Mononuclear cell (primary cell): Measurements from ENCODE around the gene EDN1. TPM values are rescaled to one million over a fixed set of nuclear protein-coding genes. Genes with fewer than 3 reads are reported as not detected.

Experiments used
- H3K27me3 ChIP-seq: 2 replicates; pipeline ENCODE4 v1.6.0; 2011; ENCODE audit warnings: low read length, control low read depth; ENCODE audit not compliant: insufficient read depth
- H3K4me1 ChIP-seq: 2 replicates; pipeline ENCODE4 v1.5.1; 2011; ENCODE audit warnings: mild to moderate bottlenecking, low read length, control low read depth; ENCODE audit not compliant: insufficient read depth
- H3K4me3 ChIP-seq: 2 replicates; pipeline ENCODE4 v1.5.1; 2011; ENCODE audit warnings: mild to moderate bottlenecking, low read length, moderate library complexity
- H3K9me3 ChIP-seq: 2 replicates; pipeline ENCODE4 v1.5.1; 2011; ENCODE audit warnings: low read depth, mild to moderate bottlenecking, control low read depth, low read length
- total RNA-seq: library from RNA; depleted of rRNA; stranded (reverse); fragments of >200 nt; gene quantifications from one replicate; pipeline ENCODE4 v1.2.3, GENCODE V29; 2012

EDN1 gene
- total RNA-seq, 1 donor, result 4.9 TPM

GRCh38 chr6:12262236-12263061 is 27.7 kb upstream of the EDN1 start:
- Histone ChIP-seq H3K4me3 (no peak overlapping the region), H3K4me1 (peaks cover 42% of the 10 kb centered on the region), H3K27me3 (no peaks in the 10 kb centered on the region), H3K9me3 (no peaks in the 10 kb centered on the region)

- no peak overlapping the region for H3K4me3 ChIP-seq
- H3K9me3 ChIP-seq, result no peaks in the 10 kb centered on the region
- peaks cover 45% of the 10 kb centered on the region for H3K4me1 ChIP-seq
- H3K27me3 ChIP-seq, result no peaks in the 10 kb centered on the region
These were observed 26.8 kb upstream of the EDN1 start for GRCh38 chr6:12263403-12263802.

GRCh38 chr6:12264671-12265070 is 25.5 kb upstream of the EDN1 start:
- H3K9me3 ChIP-seq, result no peaks in the 10 kb centered on the region
- H3K4me1 ChIP-seq, result peaks cover 45% of the 10 kb centered on the region
- no peak overlapping the region for H3K4me3 ChIP-seq
- no peaks in the 10 kb centered on the region for H3K27me3 ChIP-seq

GRCh38 chr6:12265296-12265695 is 24.9 kb upstream of the EDN1 start:
- Histone ChIP-seq H3K9me3 (no peaks in the 10 kb centered on the region), H3K27me3 (no peaks in the 10 kb centered on the region), H3K4me3 (no peak overlapping the region), H3K4me1 (peaks cover 45% of the 10 kb centered on the region)

- H3K4me1 ChIP-seq, result peaks cover 45% of the 10 kb centered on the region
- no peaks in the 10 kb centered on the region for H3K27me3 ChIP-seq
- H3K4me3 ChIP-seq, result no peak overlapping the region
- no peaks in the 10 kb centered on the region for H3K9me3 ChIP-seq
These were observed 24.4 kb upstream of the EDN1 start for GRCh38 chr6:12265791-12266190.

- H3K4me1 ChIP-seq, result peaks cover 38% of the 10 kb centered on the region
- no peak overlapping the region for H3K4me3 ChIP-seq
These were observed 23.6 kb upstream of the EDN1 start for GRCh38 chr6:12266571-12266970.

GRCh38 chr6:12269110-12269509 is 21.1 kb upstream of the EDN1 start:
- Histone ChIP-seq H3K4me1 (peaks cover 33% of the 10 kb centered on the region), H3K27me3 (no peaks in the 10 kb centered on the region), H3K4me3 (no peak overlapping the region), H3K9me3 (peaks cover 8% of the 10 kb centered on the region)

More at GRCh38 chr6:12266571-12266970, 23.6 kb upstream of the EDN1 start:
- Histone ChIP-seq H3K27me3 (no peaks in the 10 kb centered on the region), H3K9me3 (peaks cover 4% of the 10 kb centered on the region)

- Histone ChIP-seq H3K4me3 (no peak overlapping the region), H3K27me3 (no peaks in the 10 kb centered on the region), H3K4me1 (peaks cover 20% of the 10 kb centered on the region), H3K9me3 (peaks cover 8% of the 10 kb centered on the region)
These were observed 19.5 kb upstream of the EDN1 start for GRCh38 chr6:12270551-12271230.

- no peak overlapping the region for H3K4me3 ChIP-seq
- peaks cover 8% of the 10 kb centered on the region for H3K9me3 ChIP-seq
- peaks cover 11% of the 10 kb centered on the region for H3K4me1 ChIP-seq
- H3K27me3 ChIP-seq, result no peaks in the 10 kb centered on the region
These were observed 18.6 kb upstream of the EDN1 start for GRCh38 chr6:12271594-12271993.

GRCh38 chr6:12271997-12272396 is 18.2 kb upstream of the EDN1 start:
- Histone ChIP-seq H3K4me3 (no peak overlapping the region), H3K4me1 (peaks cover 7% of the 10 kb centered on the region), H3K9me3 (peaks cover 8% of the 10 kb centered on the region), H3K27me3 (no peaks in the 10 kb centered on the region)

- no peak overlapping the region for H3K4me3 ChIP-seq
- no peaks in the 10 kb centered on the region for H3K27me3 ChIP-seq
- peaks cover 13% of the 10 kb centered on the region for H3K4me1 ChIP-seq
- peaks cover 8% of the 10 kb centered on the region for H3K9me3 ChIP-seq
These were observed 15.1 kb upstream of the EDN1 start for GRCh38 chr6:12275107-12275506.

GRCh38 chr6:12276930-12277315 is 13.2 kb upstream of the EDN1 start:
- Histone ChIP-seq H3K9me3 (peaks cover under 1% of the 10 kb centered on the region), H3K27me3 (no peaks in the 10 kb centered on the region), H3K4me3 (no peak overlapping the region), H3K4me1 (peaks cover 13% of the 10 kb centered on the region)

GRCh38 chr6:12277386-12277785 is 12.8 kb upstream of the EDN1 start:
- Histone ChIP-seq H3K27me3 (no peaks in the 10 kb centered on the region), H3K4me1 (peaks cover 13% of the 10 kb centered on the region), H3K9me3 (no peaks in the 10 kb centered on the region), H3K4me3 (no peak overlapping the region)

- Histone ChIP-seq H3K27me3 (no peaks in the 10 kb centered on the region), H3K4me1 (peaks cover 13% of the 10 kb centered on the region), H3K9me3 (no peaks in the 10 kb centered on the region), H3K4me3 (no peak overlapping the region)
These were observed 11.2 kb upstream of the EDN1 start for GRCh38 chr6:12278915-12279314.

GRCh38 chr6:12279322-12280091 is 10.7 kb upstream of the EDN1 start:
- Histone ChIP-seq H3K4me3 (no peak overlapping the region), H3K27me3 (no peaks in the 10 kb centered on the region), H3K9me3 (no peaks in the 10 kb centered on the region), H3K4me1 (peaks cover 13% of the 10 kb centered on the region)
